ENCODE measurements around the gene MAPKAP1.

MAPKAP1 gene

GRCh38 chr9:125397736-125398135 lies 309.3 kb downstream of the MAPKAP1 start:
- TF ChIP-seq CTCF (IDR thresholded peaks at IDR 0.05; ENCODE audit: low read depth, low read length, poor library complexity, severe bottlenecking), result no peak
- no peak for TF ChIP-seq EZH2phosphoT487 (IDR thresholded peaks at IDR 0.05; ENCODE audit: borderline replicate concordance, low read length)
- Histone ChIP-seq H4K20me1 (ENCODE audit: control insufficient read depth, insufficient read depth, low read depth, low read length) (no peaks in the 10 kb centered on the region), H3K27ac (ENCODE audit: low read depth, low read length) (no peak overlapping the region), H3K4me3 (ENCODE audit: low read length) (no peak overlapping the region), H3K27me3 (ENCODE audit: control insufficient read depth, low read length) (no peaks in the 10 kb centered on the region), H3K36me3 (ENCODE audit: control insufficient read depth, low read length) (no peaks in the 10 kb centered on the region), H3K4me2 (ENCODE audit: low read length) (no peak overlapping the region), H3K9me2 (replicated peaks; ENCODE audit: control insufficient read depth, low read length) (no peaks in the 10 kb centered on the region), H3K9me3 (ENCODE audit: control insufficient read depth, insufficient read depth, low read length) (no peaks in the 10 kb centered on the region), H3K4me1 (ENCODE audit: control insufficient read depth, low read length) (no peaks in the 10 kb centered on the region), H3K79me2 (ENCODE audit: control insufficient read depth, low read length) (no peaks in the 10 kb centered on the region), H3F3A (ENCODE audit: control insufficient read depth, insufficient read depth) (no peaks in the 10 kb centered on the region)

- Histone ChIP-seq H3K36me3 (ENCODE audit: control insufficient read depth, low read length) (no peaks in the 10 kb centered on the region), H3K4me1 (ENCODE audit: control insufficient read depth, low read length) (no peaks in the 10 kb centered on the region), H3K79me2 (ENCODE audit: control insufficient read depth, low read length) (no peaks in the 10 kb centered on the region), H3F3A (ENCODE audit: control insufficient read depth, insufficient read depth) (no peaks in the 10 kb centered on the region), H3K4me3 (ENCODE audit: low read length) (no peak overlapping the region), H3K27me3 (ENCODE audit: control insufficient read depth, low read length) (no peaks in the 10 kb centered on the region), H3K4me2 (ENCODE audit: low read length) (no peak overlapping the region), H3K9me2 (replicated peaks; ENCODE audit: control insufficient read depth, low read length) (no peaks in the 10 kb centered on the region), H3K27ac (ENCODE audit: low read depth, low read length) (no peak overlapping the region), H4K20me1 (ENCODE audit: control insufficient read depth, insufficient read depth, low read depth, low read length) (no peaks in the 10 kb centered on the region), H3K9me3 (ENCODE audit: control insufficient read depth, insufficient read depth, low read length) (no peaks in the 10 kb centered on the region)
- TF ChIP-seq EZH2phosphoT487 (IDR thresholded peaks at IDR 0.05; ENCODE audit: borderline replicate concordance, low read length) (no peak), CTCF (IDR thresholded peaks at IDR 0.05; ENCODE audit: low read depth, low read length, poor library complexity, severe bottlenecking) (no peak)
Measured at GRCh38 chr9:125396799-125397198, 310.2 kb downstream of the MAPKAP1 start.

GRCh38 chr9:125393426-125393825 lies 313.6 kb downstream of the MAPKAP1 start:
- Histone ChIP-seq H3K4me2 (ENCODE audit: low read length) (no peak overlapping the region), H3K4me3 (ENCODE audit: low read length) (no peak overlapping the region)
- TF ChIP-seq EZH2phosphoT487 (IDR thresholded peaks at IDR 0.05; ENCODE audit: borderline replicate concordance, low read length) (no peak), CTCF (IDR thresholded peaks at IDR 0.05; ENCODE audit: low read depth, low read length, poor library complexity, severe bottlenecking) (no peak)

GRCh38 chr9:125391704-125392103 lies 315.3 kb downstream of the MAPKAP1 start:
- H3K9me2 ChIP-seq (replicated peaks; ENCODE audit: control insufficient read depth, low read length), result no peaks in the 10 kb centered on the region
- no peak overlapping the region for H3K4me3 ChIP-seq (ENCODE audit: low read length)
- no peaks in the 10 kb centered on the region for H3F3A ChIP-seq (ENCODE audit: control insufficient read depth, insufficient read depth)
- H3K9me3 ChIP-seq (ENCODE audit: control insufficient read depth, insufficient read depth, low read length), result no peaks in the 10 kb centered on the region
- no peak overlapping the region for H3K4me2 ChIP-seq (ENCODE audit: low read length)
- H3K27ac ChIP-seq (ENCODE audit: low read depth, low read length), result no peak overlapping the region
- H3K27me3 ChIP-seq (ENCODE audit: control insufficient read depth, low read length), result no peaks in the 10 kb centered on the region
- no peaks in the 10 kb centered on the region for H3K36me3 ChIP-seq (ENCODE audit: control insufficient read depth, low read length)
- H3K79me2 ChIP-seq (ENCODE audit: control insufficient read depth, low read length), result no peaks in the 10 kb centered on the region
- no peak for TF ChIP-seq EZH2phosphoT487 (IDR thresholded peaks at IDR 0.05; ENCODE audit: borderline replicate concordance, low read length)
- TF ChIP-seq CTCF (IDR thresholded peaks at IDR 0.05; ENCODE audit: low read depth, low read length, poor library complexity, severe bottlenecking), result no peak
- H3K4me1 ChIP-seq (ENCODE audit: control insufficient read depth, low read length), result no peaks in the 10 kb centered on the region
- H4K20me1 ChIP-seq (ENCODE audit: control insufficient read depth, insufficient read depth, low read depth, low read length), result no peaks in the 10 kb centered on the region

More at GRCh38 chr9:125393426-125393825, 313.6 kb downstream of the MAPKAP1 start:
- H3K27me3 ChIP-seq (ENCODE audit: control insufficient read depth, low read length), result no peaks in the 10 kb centered on the region
- H3K79me2 ChIP-seq (ENCODE audit: control insufficient read depth, low read length), result no peaks in the 10 kb centered on the region
- H4K20me1 ChIP-seq (ENCODE audit: control insufficient read depth, insufficient read depth, low read depth, low read length), result no peaks in the 10 kb centered on the region
- no peak overlapping the region for H3K27ac ChIP-seq (ENCODE audit: low read depth, low read length)
- no peaks in the 10 kb centered on the region for H3K36me3 ChIP-seq (ENCODE audit: control insufficient read depth, low read length)
- no peaks in the 10 kb centered on the region for H3K9me3 ChIP-seq (ENCODE audit: control insufficient read depth, insufficient read depth, low read length)
- no peaks in the 10 kb centered on the region for H3K9me2 ChIP-seq (replicated peaks; ENCODE audit: control insufficient read depth, low read length)
- H3K4me1 ChIP-seq (ENCODE audit: control insufficient read depth, low read length), result no peaks in the 10 kb centered on the region
- H3F3A ChIP-seq (ENCODE audit: control insufficient read depth, insufficient read depth), result no peaks in the 10 kb centered on the region
